ENCODE measurements around the gene TUT4. TPM values are rescaled to one million over a fixed set of nuclear protein-coding genes. Genes with fewer than 3 reads are reported as not detected.

TUT4 gene
- total RNA-seq, 1 donor from 2014 or later = 139 TPM

- no peak for DNase-seq (ENCODE audit: low spot score)
- Mint-ChIP-seq H3K27me3 (ENCODE audit: insufficient read depth, low read depth) (peaks cover 2% of the 10 kb centered on the region), H3K27ac (no peak overlapping the region), H3K4me3 (no peak overlapping the region), H3K36me3 (peaks cover 28% of the 10 kb centered on the region), H3K4me1 (no peaks in the 10 kb centered on the region), H3K9me3 (no peaks in the 10 kb centered on the region)
- H3K27ac ChIP-seq = no peak overlapping the region
- TF ChIP-seq CTCF (IDR thresholded peaks at IDR 0.05) = no peak
- H3K4me2 ChIP-seq = no peak overlapping the region
- no peaks in the 10 kb centered on the region for H3F3A ChIP-seq (ENCODE audit: low read depth)
- H3K4me1 ChIP-seq = no peaks in the 10 kb centered on the region
- H3K9ac ChIP-seq = no peak overlapping the region
- H4K20me1 ChIP-seq (ENCODE audit: low read depth) = peaks cover 4% of the 10 kb centered on the region
- H3K36me3 ChIP-seq = no peaks in the 10 kb centered on the region
- H3K79me2 ChIP-seq (ENCODE audit: low read depth) = no peaks in the 10 kb centered on the region
- H2AFZ ChIP-seq (replicated peaks) = no peak overlapping the region
- H3K27me3 ChIP-seq = no peaks in the 10 kb centered on the region
- H3K4me3 ChIP-seq = no peak overlapping the region
- H3K9me3 ChIP-seq (ENCODE audit: low read depth) = no peaks in the 10 kb centered on the region
Observed at GRCh38 chr1:52469108-52469507, 83.8 kb downstream of the TUT4 start.

GRCh38 chr1:52463891-52464290 lies 89.0 kb downstream of the TUT4 start:
- Mint-ChIP-seq H3K27me3 (ENCODE audit: insufficient read depth, low read depth) (peaks cover 2% of the 10 kb centered on the region), H3K4me3 (no peak overlapping the region), H3K36me3 (peaks cover 18% of the 10 kb centered on the region), H3K27ac (no peak overlapping the region), H3K4me1 (no peaks in the 10 kb centered on the region), H3K9me3 (no peaks in the 10 kb centered on the region)
- TF ChIP-seq EZH2 (IDR thresholded peaks at IDR 0.05) = no peak
- Histone ChIP-seq H3K36me3 (peaks cover 4% of the 10 kb centered on the region), H3K4me3 (no peak overlapping the region), H3F3A (ENCODE audit: low read depth) (no peaks in the 10 kb centered on the region), H3K27me3 (no peaks in the 10 kb centered on the region), H3K79me2 (ENCODE audit: low read depth) (no peaks in the 10 kb centered on the region), H3K9ac (no peak overlapping the region), H3K27ac (no peak overlapping the region), H2AFZ (replicated peaks) (no peak overlapping the region), H4K20me1 (ENCODE audit: low read depth) (peaks cover 4% of the 10 kb centered on the region), H3K9me3 (ENCODE audit: low read depth) (no peaks in the 10 kb centered on the region), H3K4me1 (no peaks in the 10 kb centered on the region), H3K4me2 (no peak overlapping the region)
- DNase-seq (ENCODE audit: low spot score) = no peak

- DNase-seq (ENCODE audit: low spot score) = no peak
- no peak overlapping the region for H3K4me3 ChIP-seq
- no peak overlapping the region for H2AFZ ChIP-seq (replicated peaks)
- H3K9me3 ChIP-seq (ENCODE audit: low read depth) = no peaks in the 10 kb centered on the region
- H3K9ac ChIP-seq = no peak overlapping the region
- Mint-ChIP-seq H3K27ac (no peak overlapping the region), H3K9me3 (no peaks in the 10 kb centered on the region), H3K4me3 (no peak overlapping the region), H3K36me3 (peaks cover 24% of the 10 kb centered on the region), H3K4me1 (no peaks in the 10 kb centered on the region), H3K27me3 (ENCODE audit: insufficient read depth, low read depth) (peaks cover 2% of the 10 kb centered on the region)
- no peaks in the 10 kb centered on the region for H3K4me1 ChIP-seq
- H3K4me2 ChIP-seq = no peak overlapping the region
- no peaks in the 10 kb centered on the region for H3F3A ChIP-seq (ENCODE audit: low read depth)
- H3K36me3 ChIP-seq = peaks cover 4% of the 10 kb centered on the region
- peaks cover 4% of the 10 kb centered on the region for H4K20me1 ChIP-seq (ENCODE audit: low read depth)
- no peak overlapping the region for H3K27ac ChIP-seq
- H3K79me2 ChIP-seq (ENCODE audit: low read depth) = no peaks in the 10 kb centered on the region
- H3K27me3 ChIP-seq = no peaks in the 10 kb centered on the region
- TF ChIP-seq EZH2phosphoT487 (IDR thresholded peaks at IDR 0.05) (no peak), EZH2 (IDR thresholded peaks at IDR 0.05) (no peak), CTCF (IDR thresholded peaks at IDR 0.05) (no peak)
Observed at GRCh38 chr1:52461821-52462220, 91.1 kb downstream of the TUT4 start.

- Histone ChIP-seq H3K36me3 (peaks cover 4% of the 10 kb centered on the region), H3K4me1 (no peaks in the 10 kb centered on the region), H3K9me3 (ENCODE audit: low read depth) (no peaks in the 10 kb centered on the region), H3F3A (ENCODE audit: low read depth) (no peaks in the 10 kb centered on the region), H4K20me1 (ENCODE audit: low read depth) (peaks cover 4% of the 10 kb centered on the region), H3K27ac (no peak overlapping the region), H3K4me2 (no peak overlapping the region), H3K9ac (no peak overlapping the region), H3K79me2 (ENCODE audit: low read depth) (no peaks in the 10 kb centered on the region), H2AFZ (replicated peaks) (no peak overlapping the region), H3K27me3 (no peaks in the 10 kb centered on the region), H3K4me3 (no peak overlapping the region)
- Mint-ChIP-seq H3K4me1 (no peaks in the 10 kb centered on the region), H3K27ac (no peak overlapping the region), H3K4me3 (no peak overlapping the region), H3K27me3 (ENCODE audit: insufficient read depth, low read depth) (no peaks in the 10 kb centered on the region), H3K36me3 (peaks cover 26% of the 10 kb centered on the region), H3K9me3 (no peaks in the 10 kb centered on the region)
- DNase-seq (ENCODE audit: low spot score) = no peak
- TF ChIP-seq EZH2phosphoT487 (IDR thresholded peaks at IDR 0.05) (no peak), CTCF (IDR thresholded peaks at IDR 0.05) (no peak), EZH2 (IDR thresholded peaks at IDR 0.05) (no peak)
Observed at GRCh38 chr1:52460694-52461093, 92.2 kb downstream of the TUT4 start.
